Activated CD8-positive, alpha-beta T cell treated with anti-CD3 and anti-CD28 coated beads, Interleukin-2, amount 10 ng/mL, durations not matched to agents 7 days and 5 days (primary cell): ENCODE results near the gene TES. TPM values are rescaled to one million over a fixed set of nuclear protein-coding genes. Genes with fewer than 3 reads are reported as not detected.

Source experiments
- ATAC-seq: fragments of 150-1000 bp; cut with Tn5 transposase; one replicate; pipeline ENCODE4 v1.10.0; 2021; ENCODE audit warnings: moderate library complexity
- CTCF ChIA-PET: fragments of 350-600 bp; sonication (Branson Sonifier 250); formaldehyde crosslinking; loops from one replicate; lab custom pipeline; 2021; ENCODE audit warnings: antibody characterized with exemption; lab: Charles Lee
- POLR2A ChIA-PET: fragments of 350-600 bp; sonication (Branson Sonifier 250); formaldehyde crosslinking; loops from one replicate; lab custom pipeline; 2021; ENCODE audit warnings: antibody characterized with exemption; lab: Charles Lee
- DNase-seq: peaks from one replicate; pipeline ENCODE4 v3.0.0-alpha.2; 2020
- H3K27ac Mint-ChIP-seq: one replicate; pipeline ENCODE4 v1.8.0; 2021; ENCODE audit warnings: mild to moderate bottlenecking, mixed read lengths
- H3K27me3 Mint-ChIP-seq: one replicate; pipeline ENCODE4 v1.8.0; 2021; ENCODE audit warnings: low read depth, mixed read lengths
- H3K36me3 Mint-ChIP-seq: one replicate; pipeline ENCODE4 v1.8.0; 2021; ENCODE audit warnings: low read depth, mixed read lengths
- H3K4me1 Mint-ChIP-seq: one replicate; pipeline ENCODE4 v1.8.0; 2021; ENCODE audit warnings: low read depth, mixed read lengths
- H3K4me3 Mint-ChIP-seq: one replicate; pipeline ENCODE4 v1.8.0; 2021; ENCODE audit warnings: mild to moderate bottlenecking, mixed read lengths
- H3K9me3 Mint-ChIP-seq: one replicate; pipeline ENCODE4 v1.8.0; 2022; ENCODE audit warnings: mixed read lengths; ENCODE audit not compliant: insufficient read depth
- total RNA-seq, 2 experiments: library from RNA; stranded (reverse); gene quantifications; one replicate each; pipeline ENCODE4 v1.2.3, GENCODE V29; 2021

The TES gene
- total RNA-seq, 2 experiments from 2014 or later, result 110 to 112 TPM

GRCh38 chr7:116193329-116194087, 16.8 kb upstream of the TES start:
- no peak overlapping the region for H3K27ac Mint-ChIP-seq
- no peaks in the 10 kb centered on the region for H3K9me3 Mint-ChIP-seq
- no peak overlapping the region for H3K4me3 Mint-ChIP-seq
- no peaks in the 10 kb centered on the region for H3K4me1 Mint-ChIP-seq
- DNase-seq (no peak), ATAC-seq (no peak)
- H3K36me3 Mint-ChIP-seq, result no peaks in the 10 kb centered on the region
- H3K27me3 Mint-ChIP-seq, result peaks cover 19% of the 10 kb centered on the region
- ChIA-PET CTCF (no interaction called here), POLR2A (no interaction called here)

- ATAC-seq (no peak), DNase-seq (no peak)
- CTCF ChIA-PET, result interaction anchor here (1.8 kb wide), 1 partner anchor 42 kb away, joined by 5 read pairs; no protein-coding TSS in a partner anchor
- Mint-ChIP-seq H3K4me3 (no peak overlapping the region), H3K36me3 (no peaks in the 10 kb centered on the region), H3K27ac (no peak overlapping the region), H3K4me1 (no peaks in the 10 kb centered on the region), H3K9me3 (no peaks in the 10 kb centered on the region), H3K27me3 (peaks cover 19% of the 10 kb centered on the region)
- POLR2A ChIA-PET, result no interaction called here
Measured at GRCh38 chr7:116194115-116194514, 16.2 kb upstream of the TES start.

GRCh38 chr7:116195451-116195850, 14.9 kb upstream of the TES start:
- Mint-ChIP-seq H3K4me1 (no peaks in the 10 kb centered on the region), H3K36me3 (no peaks in the 10 kb centered on the region), H3K27me3 (peaks cover 15% of the 10 kb centered on the region), H3K4me3 (no peak overlapping the region), H3K27ac (no peak overlapping the region), H3K9me3 (no peaks in the 10 kb centered on the region)
- ChIA-PET POLR2A (interaction anchor here (0.5 kb wide), 1 partner anchor 406 kb away, joined by 3 read pairs; no protein-coding TSS in a partner anchor), CTCF (interaction anchor here (1.8 kb wide), 1 partner anchor 41 kb away, joined by 5 read pairs; no protein-coding TSS in a partner anchor)
- DNase-seq (no peak), ATAC-seq (no peak)

GRCh38 chr7:116196947-116197346, 13.4 kb upstream of the TES start:
- H3K36me3 Mint-ChIP-seq, result no peaks in the 10 kb centered on the region
- no peak for ATAC-seq
- H3K4me1 Mint-ChIP-seq, result no peaks in the 10 kb centered on the region
- ChIA-PET CTCF (no interaction called here), POLR2A (no interaction called here)
- peaks cover 15% of the 10 kb centered on the region for H3K27me3 Mint-ChIP-seq
- no peak for DNase-seq
- H3K27ac Mint-ChIP-seq, result no peak overlapping the region
- no peaks in the 10 kb centered on the region for H3K9me3 Mint-ChIP-seq
- no peak overlapping the region for H3K4me3 Mint-ChIP-seq

GRCh38 chr7:116197360-116197759, 13.0 kb upstream of the TES start:
- Mint-ChIP-seq H3K27me3 (peaks cover 17% of the 10 kb centered on the region), H3K4me1 (no peaks in the 10 kb centered on the region), H3K36me3 (no peaks in the 10 kb centered on the region), H3K4me3 (no peak overlapping the region), H3K9me3 (no peaks in the 10 kb centered on the region), H3K27ac (no peak overlapping the region)
- POLR2A ChIA-PET, result no interaction called here
- ATAC-seq (no peak), DNase-seq (no peak)
- CTCF ChIA-PET, result interaction anchor here (1.5 kb wide), 1 partner anchor 43 kb away, joined by 4 read pairs; no protein-coding TSS in a partner anchor

GRCh38 chr7:116198748-116199410, 11.5 kb upstream of the TES start:
- CTCF ChIA-PET, result interaction anchor here (0.9 to 1.6 kb wide), 3 partner anchors 12 to 42 kb away, joined by 3 to 5 read pairs (median 4); partner anchors contain the start of gene TES
- no peak overlapping the region for H3K27ac Mint-ChIP-seq
- H3K36me3 Mint-ChIP-seq, result no peaks in the 10 kb centered on the region
- no peak for ATAC-seq
- H3K4me3 Mint-ChIP-seq, result no peak overlapping the region
- no peaks in the 10 kb centered on the region for H3K4me1 Mint-ChIP-seq
- no peak for DNase-seq
- POLR2A ChIA-PET, result no interaction called here
- H3K9me3 Mint-ChIP-seq, result no peaks in the 10 kb centered on the region
- peaks cover 28% of the 10 kb centered on the region for H3K27me3 Mint-ChIP-seq

- H3K36me3 Mint-ChIP-seq, result no peaks in the 10 kb centered on the region
- no peaks in the 10 kb centered on the region for H3K4me1 Mint-ChIP-seq
- DNase-seq, result no peak
- no peak for ATAC-seq
- peaks cover 23% of the 10 kb centered on the region for H3K27me3 Mint-ChIP-seq
- H3K4me3 Mint-ChIP-seq, result no peak overlapping the region
- ChIA-PET CTCF (interaction anchor here (0.9 to 1.1 kb wide), 4 partner anchors 20 to 66 kb away, joined by 3 to 5 read pairs (median 4); no protein-coding TSS in a partner anchor), POLR2A (interaction anchor here (0.6 kb wide), 2 partner anchors 31 to 103 kb away, joined by 3 to 4 read pairs; no protein-coding TSS in a partner anchor)
- no peaks in the 10 kb centered on the region for H3K9me3 Mint-ChIP-seq
- H3K27ac Mint-ChIP-seq, result no peak overlapping the region
Measured at GRCh38 chr7:116200963-116201362, 9.4 kb upstream of the TES start.

- Mint-ChIP-seq H3K9me3 (no peaks in the 10 kb centered on the region), H3K36me3 (peaks cover 3% of the 10 kb centered on the region), H3K4me1 (peaks cover 8% of the 10 kb centered on the region), H3K27me3 (peaks cover 20% of the 10 kb centered on the region), H3K4me3 (no peak overlapping the region), H3K27ac (no peak overlapping the region)
- CTCF ChIA-PET, result interaction anchor here (1.7 kb wide), 1 partner anchor 30 kb away, joined by 12 read pairs; no protein-coding TSS in a partner anchor
- POLR2A ChIA-PET, result no interaction called here
- DNase-seq (no peak), ATAC-seq (no peak)
Measured at GRCh38 chr7:116206141-116206540, 4.2 kb upstream of the TES start.

GRCh38 chr7:116208919-116209318, 1.4 kb upstream of the TES start:
- Mint-ChIP-seq H3K36me3 (peaks cover 20% of the 10 kb centered on the region), H3K4me3 (no peak overlapping the region), H3K9me3 (no peaks in the 10 kb centered on the region), H3K4me1 (peaks cover 28% of the 10 kb centered on the region), H3K27me3 (peaks cover 2% of the 10 kb centered on the region), H3K27ac (no peak overlapping the region)
- CTCF ChIA-PET, result interaction anchor here (0.6 to 5.0 kb wide), 10 partner anchors 10 to 106 kb away, joined by 3 to 37 read pairs (median 4); no protein-coding TSS in a partner anchor
- POLR2A ChIA-PET, result interaction anchor here (3.0 kb wide), 1 partner anchor 64 kb away, joined by 10 read pairs; no protein-coding TSS in a partner anchor
- DNase-seq, result no peak
- no peak for ATAC-seq

GRCh38 chr7:116209561-116210070, 723 bp upstream of the TES start:
- Mint-ChIP-seq H3K36me3 (peaks cover 21% of the 10 kb centered on the region), H3K27ac (peak overlapping the region; percentile 40), H3K4me1 (peaks cover 34% of the 10 kb centered on the region), H3K4me3 (peak overlapping the region; percentile 58), H3K9me3 (no peaks in the 10 kb centered on the region), H3K27me3 (peaks cover 2% of the 10 kb centered on the region)
- DNase-seq, result no peak
- ChIA-PET CTCF (interaction anchor here (0.9 to 5.0 kb wide), 12 partner anchors 10 to 381 kb away, joined by 3 to 37 read pairs (median 6); no protein-coding TSS in a partner anchor), POLR2A (interaction anchor here (1.1 to 3.0 kb wide), 4 partner anchors 16 to 654 kb away, joined by 3 to 10 read pairs (median 4); no protein-coding TSS in a partner anchor)
- no peak for ATAC-seq
